Gastroesophageal sphincter (tissue), 3 donors: ENCODE results near the gene ZCCHC12.

ENCODE experiments used
- EP300 ChIP-seq: sonication (generic); formaldehyde crosslinking; IDR thresholded peaks from one replicate; pipeline ENCODE4 v1.6.1; 2017; ENCODE audit warnings: antibody characterized with exemption, mild to moderate bottlenecking
- POLR2A ChIP-seq, 2 donors: fragments of 450-650 bp; IDR thresholded peaks; one replicate each; pipeline ENCODE4 v1.6.1; 2017; ENCODE audit warnings: antibody characterized with exemption in 2 of 2, mild to moderate bottlenecking in 2 of 2, moderate library complexity in 1 of 2
- POLR2AphosphoS5 ChIP-seq: sonication (generic); formaldehyde crosslinking; IDR thresholded peaks from one replicate; pipeline ENCODE4 v1.6.1; 2017; ENCODE audit warnings: antibody characterized with exemption
- TF ChIP-seq, protein P1 (sequence below), 4 experiments: fragments of 200-600 bp in 2 of 4; fragments of 450-650 bp in 2 of 4; sonication (generic) in 1 of 4; IDR thresholded peaks; one replicate each; pipeline ENCODE4 v1.5.1; 2017 to 2019; ENCODE audit warnings: antibody characterized with exemption in 4 of 4, mild to moderate bottlenecking in 2 of 4, moderate library complexity in 2 of 4

DNA sequence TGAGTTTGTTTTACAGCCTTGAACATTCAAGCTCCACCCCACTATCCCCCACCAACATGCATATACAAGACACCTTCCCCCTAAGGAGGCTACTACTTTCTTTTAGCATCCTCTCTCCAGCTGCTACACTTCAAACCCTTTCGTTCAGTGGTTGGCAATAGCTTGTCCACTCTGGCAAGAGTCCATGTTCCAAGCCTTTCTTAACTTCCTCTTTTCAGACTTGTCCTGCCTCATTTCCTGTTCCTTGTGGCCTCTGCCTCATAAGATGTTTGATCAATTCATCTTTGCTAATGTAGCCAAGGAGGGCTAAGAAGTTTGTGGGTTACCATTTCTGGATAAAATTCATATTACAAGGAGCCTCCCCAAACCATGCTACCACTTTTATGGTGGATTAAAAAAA lies 20.8 kb upstream of the ZCCHC12 start:
- TF ChIP-seq, protein P1, sequence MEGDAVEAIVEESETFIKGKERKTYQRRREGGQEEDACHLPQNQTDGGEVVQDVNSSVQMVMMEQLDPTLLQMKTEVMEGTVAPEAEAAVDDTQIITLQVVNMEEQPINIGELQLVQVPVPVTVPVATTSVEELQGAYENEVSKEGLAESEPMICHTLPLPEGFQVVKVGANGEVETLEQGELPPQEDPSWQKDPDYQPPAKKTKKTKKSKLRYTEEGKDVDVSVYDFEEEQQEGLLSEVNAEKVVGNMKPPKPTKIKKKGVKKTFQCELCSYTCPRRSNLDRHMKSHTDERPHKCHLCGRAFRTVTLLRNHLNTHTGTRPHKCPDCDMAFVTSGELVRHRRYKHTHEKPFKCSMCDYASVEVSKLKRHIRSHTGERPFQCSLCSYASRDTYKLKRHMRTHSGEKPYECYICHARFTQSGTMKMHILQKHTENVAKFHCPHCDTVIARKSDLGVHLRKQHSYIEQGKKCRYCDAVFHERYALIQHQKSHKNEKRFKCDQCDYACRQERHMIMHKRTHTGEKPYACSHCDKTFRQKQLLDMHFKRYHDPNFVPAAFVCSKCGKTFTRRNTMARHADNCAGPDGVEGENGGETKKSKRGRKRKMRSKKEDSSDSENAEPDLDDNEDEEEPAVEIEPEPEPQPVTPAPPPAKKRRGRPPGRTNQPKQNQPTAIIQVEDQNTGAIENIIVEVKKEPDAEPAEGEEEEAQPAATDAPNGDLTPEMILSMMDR (IDR thresholded peaks at IDR 0.05), result no peak
- no peak for TF ChIP-seq POLR2A (IDR thresholded peaks at IDR 0.05)
- peak; percentile 13 for TF ChIP-seq POLR2AphosphoS5
- TF ChIP-seq EP300, result no peak
